Hindlimb muscle (tissue), 1 donor: ENCODE data around the gene TP53AIP1. TPM values are rescaled to one million over a fixed set of nuclear protein-coding genes. Genes with fewer than 3 reads are reported as not detected.
"Not testable (repeated sequence)": the region's sequence is repeated elsewhere in the genome, so short reads cannot be mapped to it uniquely, and the experiment has no call there.

Experiments
- DNase-seq: peaks from one replicate; pipeline ENCODE4 v3.0.0-alpha.2; 2013
- polyA plus RNA-seq: library from polyadenylated mRNA; unstranded; fragments of 120-200 nt; gene quantifications from one replicate; pipeline ENCODE4 v1.2.1, GENCODE V29; 2013; ENCODE audit not compliant: insufficient read length

The TP53AIP1 gene
- polyA plus RNA-seq, 1 donor: 0.21 TPM

GRCh38 chr11:128924510-128925249 lies 18.0 kb downstream of the TP53AIP1 start:
- DNase-seq: no peak

DNA sequence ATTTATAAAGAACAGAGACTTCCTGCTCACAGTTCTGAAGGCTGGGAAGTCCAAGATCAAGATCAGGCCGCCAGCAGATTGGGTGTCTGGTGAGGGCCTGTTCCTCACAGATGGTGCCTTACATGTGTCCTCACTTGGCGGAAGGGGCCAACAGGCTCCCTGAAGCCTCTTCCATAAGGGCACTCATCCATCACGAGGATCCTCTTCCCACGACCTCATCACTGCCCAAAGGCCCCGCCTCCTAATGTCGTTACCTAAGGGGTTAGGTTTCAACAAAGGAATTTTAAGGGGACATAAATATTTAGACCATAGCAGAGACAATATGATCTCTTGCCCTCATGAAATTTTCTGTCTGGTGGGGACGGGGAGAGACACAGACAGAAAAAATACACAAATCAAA lies 18.6 kb downstream of the TP53AIP1 start:
- DNase-seq: no peak

GRCh38 chr11:128921793-128922192 lies 20.9 kb downstream of the TP53AIP1 start:
- no peak for DNase-seq

GRCh38 chr11:128920666-128921065 lies 22.0 kb downstream of the TP53AIP1 start:
- no peak for DNase-seq

- not testable (repeated sequence) for DNase-seq
Observed at GRCh38 chr11:128919635-128920034, 23.0 kb downstream of the TP53AIP1 start.

- DNase-seq: no peak
Observed at GRCh38 chr11:128919216-128919615, 23.5 kb downstream of the TP53AIP1 start.

DNA sequence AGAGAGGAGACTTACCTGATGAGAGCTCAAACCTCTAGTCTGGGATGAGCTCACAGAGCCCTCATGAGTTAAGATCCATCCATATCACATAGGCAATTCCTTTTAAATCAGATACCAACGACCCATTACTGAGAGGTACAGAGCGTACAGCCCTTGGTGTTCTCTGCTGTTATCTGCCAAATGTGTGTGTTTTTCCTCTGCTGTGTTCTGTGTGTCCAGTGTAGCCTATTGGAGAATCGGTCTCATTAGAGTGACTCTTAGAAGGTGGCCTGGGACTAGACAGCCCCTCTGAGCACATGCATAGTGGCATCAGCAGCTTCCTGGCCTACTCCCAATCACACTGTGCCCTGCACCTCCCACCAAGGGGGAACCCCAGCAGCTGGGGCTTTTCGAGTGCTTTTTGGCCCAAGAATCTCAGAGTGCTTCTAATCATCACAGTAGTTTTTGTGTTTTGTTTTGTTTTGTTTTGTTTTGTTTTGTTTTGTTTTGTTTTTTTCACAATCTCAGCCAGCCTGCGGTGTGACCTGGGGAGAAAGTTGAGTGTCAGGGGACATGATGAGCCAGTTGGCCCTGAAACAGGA lies 25.4 kb downstream of the TP53AIP1 start:
- DNase-seq: no peak

GRCh38 chr11:128916681-128917080 lies 26.0 kb downstream of the TP53AIP1 start:
- no peak for DNase-seq

DNA sequence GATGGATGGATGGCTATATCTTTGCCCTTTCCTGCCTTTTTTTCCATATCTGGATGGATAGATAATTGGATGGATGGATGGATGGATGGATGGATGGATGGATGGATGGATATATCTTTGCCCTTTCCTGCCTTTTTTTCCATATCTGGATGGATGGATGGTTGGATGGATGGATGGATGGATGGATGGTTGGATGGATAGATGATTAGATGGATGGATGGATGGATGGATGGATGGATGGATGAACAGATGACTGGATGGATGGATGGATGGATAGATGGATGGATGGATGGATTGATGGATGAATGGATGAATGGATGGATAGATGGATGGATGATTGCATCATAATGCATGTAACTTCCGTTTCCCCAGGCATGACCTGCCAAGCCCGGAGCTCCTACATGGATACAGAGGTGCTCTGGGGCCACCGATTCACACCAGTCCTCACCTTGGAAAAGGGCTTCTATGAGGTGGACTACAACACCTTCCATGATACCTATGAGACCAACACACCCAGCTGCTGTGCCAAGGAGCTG lies 26.6 kb downstream of the TP53AIP1 start:
- DNase-seq: no peak

GRCh38 chr11:128915149-128915521 lies 27.5 kb downstream of the TP53AIP1 start:
- DNase-seq: no peak

DNA sequence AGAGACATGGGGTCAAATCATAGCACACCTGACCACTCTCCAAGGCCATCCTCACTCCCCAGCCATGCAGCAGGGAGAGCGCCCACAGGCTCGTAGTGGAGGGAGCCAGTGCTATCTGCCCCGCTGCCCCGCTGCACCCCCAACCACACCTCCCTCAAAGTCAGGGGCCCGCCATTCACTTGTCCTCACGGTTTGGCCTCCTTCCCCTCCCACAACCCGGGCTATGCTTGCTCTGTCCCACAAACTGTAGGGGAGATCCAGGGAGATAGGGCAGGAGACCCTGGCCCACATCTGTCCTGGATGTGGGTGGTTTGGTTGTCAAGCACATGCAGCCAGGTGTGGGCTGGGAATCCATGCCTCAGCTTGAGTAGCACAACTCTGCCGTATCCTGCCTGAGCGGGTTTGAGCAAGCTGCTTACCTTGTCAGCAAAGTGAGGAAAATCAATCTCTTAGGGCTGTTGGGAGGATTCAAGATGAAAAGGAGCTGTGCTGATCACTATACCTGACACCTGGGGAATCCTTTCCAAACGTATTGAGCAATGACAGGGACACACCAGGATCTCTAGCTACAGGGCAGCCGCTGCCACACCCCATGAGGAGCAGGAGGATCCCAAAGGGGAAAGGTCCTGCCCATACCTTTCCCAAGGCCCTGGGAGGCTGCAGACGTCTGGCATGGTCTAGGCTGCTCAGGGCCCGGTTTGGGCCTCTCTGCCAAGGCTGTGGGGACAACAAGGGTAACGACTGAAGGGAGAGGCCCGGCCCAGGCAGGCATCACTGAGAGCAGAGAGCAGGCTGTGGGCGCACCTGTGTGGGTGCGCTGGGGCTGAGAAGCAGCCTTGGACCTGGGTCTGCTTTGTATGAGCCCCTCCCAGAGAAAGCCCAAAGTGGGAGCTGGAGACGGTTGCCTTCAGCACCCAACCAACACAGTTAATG lies 28.2 kb downstream of the TP53AIP1 start:
- no peak for DNase-seq

GRCh38 chr11:128913806-128914205 lies 28.9 kb downstream of the TP53AIP1 start:
- DNase-seq: no peak

DNA sequence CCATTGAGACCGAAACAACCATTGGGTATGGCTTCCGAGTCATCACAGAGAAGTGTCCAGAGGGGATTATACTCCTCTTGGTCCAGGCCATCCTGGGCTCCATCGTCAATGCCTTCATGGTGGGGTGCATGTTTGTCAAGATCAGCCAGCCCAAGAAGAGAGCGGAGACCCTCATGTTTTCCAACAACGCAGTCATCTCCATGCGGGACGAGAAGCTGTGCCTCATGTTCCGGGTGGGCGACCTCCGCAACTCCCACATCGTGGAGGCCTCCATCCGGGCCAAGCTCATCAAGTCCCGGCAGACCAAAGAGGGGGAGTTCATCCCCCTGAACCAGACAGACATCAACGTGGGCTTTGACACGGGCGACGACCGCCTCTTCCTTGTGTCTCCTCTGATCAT lies 31.0 kb downstream of the TP53AIP1 start:
- DNase-seq: no peak

GRCh38 chr11:128911239-128911638 lies 31.4 kb downstream of the TP53AIP1 start:
- DNase-seq: no peak

GRCh38 chr11:128910576-128910975 lies 32.1 kb downstream of the TP53AIP1 start:
- DNase-seq: no peak

GRCh38 chr11:128909438-128910125 lies 33.1 kb downstream of the TP53AIP1 start:
- no peak for DNase-seq

GRCh38 chr11:128908391-128909246 lies 34.1 kb downstream of the TP53AIP1 start:
- DNase-seq: peak; percentile 54

DNA sequence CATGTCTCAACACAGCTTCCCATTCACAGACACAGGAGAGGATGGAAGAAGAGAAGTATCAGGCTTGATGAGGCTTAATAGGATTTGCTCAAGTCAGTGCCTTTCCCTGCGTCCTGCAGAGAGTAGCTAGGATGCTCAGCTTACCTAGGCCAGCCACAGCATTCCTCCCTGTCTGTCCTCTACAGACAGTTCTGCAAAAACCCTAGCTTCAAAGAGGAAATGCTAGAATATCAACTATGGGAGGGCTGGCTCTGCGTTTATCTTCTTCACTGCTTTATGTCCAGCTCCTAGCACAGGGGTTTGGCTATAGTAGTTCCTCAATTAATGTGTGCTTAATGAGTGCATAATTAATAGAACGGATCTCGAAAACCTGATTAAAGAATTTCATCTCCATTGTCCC lies 35.1 kb downstream of the TP53AIP1 start:
- no peak for DNase-seq

GRCh38 chr11:128906185-128907050 lies 36.3 kb downstream of the TP53AIP1 start:
- no peak for DNase-seq
